DMS153 treated with DMSO at 0.1 percent for 48 hours (cell line): Measurements from ENCODE around the gene DCAF12.
"Not testable (repeated sequence)": the region's sequence is repeated elsewhere in the genome, so short reads cannot be mapped to it uniquely, and the experiment has no call there.

Experiments used
- DNase-seq: peaks from one replicate; lab custom pipeline; 2025; ENCODE audit not compliant: unreplicated experiment; lab: John Stamatoyannopoulos, UW

Gene DCAF12

DNA sequence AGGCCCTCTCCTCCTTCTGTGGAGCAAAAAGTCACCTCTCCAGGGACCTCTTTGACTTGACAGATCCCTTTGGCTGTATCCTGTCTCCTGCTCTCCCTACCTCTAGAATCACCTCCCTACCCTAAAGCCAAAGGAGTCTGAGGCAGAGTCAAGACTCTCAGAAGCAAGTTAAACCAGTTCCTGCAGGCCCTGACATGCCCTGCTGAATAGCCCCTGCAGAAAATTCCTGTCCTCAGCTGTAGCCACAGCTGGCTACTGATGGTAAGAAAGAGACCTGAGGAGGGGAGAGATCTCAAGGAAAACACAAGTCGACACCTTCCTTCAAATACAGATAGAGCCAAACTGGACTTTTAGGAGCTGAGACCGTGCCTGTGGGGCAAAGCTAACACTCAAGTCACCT, 54.1 kb downstream of the DCAF12 start:
- no peak for DNase-seq

GRCh38 chr9:34070606-34071324, 55.7 kb downstream of the DCAF12 start:
- DNase-seq, result no peak

- no peak for DNase-seq
Measured at GRCh38 chr9:34069831-34070230, 56.7 kb downstream of the DCAF12 start.

- no peak for DNase-seq
Measured at GRCh38 chr9:34065541-34065940, 61.0 kb downstream of the DCAF12 start.

DNA sequence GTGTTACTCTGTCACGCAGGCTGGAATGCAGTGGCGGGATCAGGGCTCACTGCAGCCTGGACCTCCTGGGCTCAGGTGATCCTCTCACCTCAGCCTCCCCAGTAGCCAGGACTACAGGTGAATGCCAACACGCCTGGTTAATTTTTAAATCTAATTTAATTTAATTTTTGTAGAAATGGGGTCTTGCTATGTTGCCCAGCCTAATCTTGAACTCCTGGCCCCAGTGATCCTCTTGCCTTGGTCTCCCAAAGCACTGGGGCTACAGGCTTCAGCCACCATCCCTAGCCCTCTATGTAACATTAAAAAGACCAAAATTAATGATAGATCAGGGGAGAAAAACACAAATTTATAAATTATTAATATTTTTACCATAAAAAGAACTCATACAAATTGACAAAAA, 66.5 kb downstream of the DCAF12 start:
- no peak for DNase-seq

DNA sequence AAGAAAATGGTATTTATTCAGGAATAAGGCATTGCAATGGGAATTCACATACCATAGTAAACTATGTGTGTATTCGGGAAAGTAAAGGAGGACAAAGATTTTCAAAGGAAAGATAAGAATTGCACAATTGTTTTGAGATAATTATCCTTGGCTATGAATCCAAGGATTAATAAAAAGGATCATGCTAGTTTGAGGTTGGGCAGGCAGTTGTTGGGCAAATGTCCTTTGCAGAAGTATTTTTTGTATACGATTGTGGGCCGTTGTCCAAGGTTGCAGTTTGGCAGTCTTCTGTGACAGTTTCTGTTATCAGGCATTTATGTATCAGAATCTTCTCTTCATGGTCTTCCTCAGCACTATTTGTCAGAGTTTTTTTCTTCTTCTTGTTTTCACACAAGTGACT, 67.2 kb downstream of the DCAF12 start:
- no peak for DNase-seq

DNA sequence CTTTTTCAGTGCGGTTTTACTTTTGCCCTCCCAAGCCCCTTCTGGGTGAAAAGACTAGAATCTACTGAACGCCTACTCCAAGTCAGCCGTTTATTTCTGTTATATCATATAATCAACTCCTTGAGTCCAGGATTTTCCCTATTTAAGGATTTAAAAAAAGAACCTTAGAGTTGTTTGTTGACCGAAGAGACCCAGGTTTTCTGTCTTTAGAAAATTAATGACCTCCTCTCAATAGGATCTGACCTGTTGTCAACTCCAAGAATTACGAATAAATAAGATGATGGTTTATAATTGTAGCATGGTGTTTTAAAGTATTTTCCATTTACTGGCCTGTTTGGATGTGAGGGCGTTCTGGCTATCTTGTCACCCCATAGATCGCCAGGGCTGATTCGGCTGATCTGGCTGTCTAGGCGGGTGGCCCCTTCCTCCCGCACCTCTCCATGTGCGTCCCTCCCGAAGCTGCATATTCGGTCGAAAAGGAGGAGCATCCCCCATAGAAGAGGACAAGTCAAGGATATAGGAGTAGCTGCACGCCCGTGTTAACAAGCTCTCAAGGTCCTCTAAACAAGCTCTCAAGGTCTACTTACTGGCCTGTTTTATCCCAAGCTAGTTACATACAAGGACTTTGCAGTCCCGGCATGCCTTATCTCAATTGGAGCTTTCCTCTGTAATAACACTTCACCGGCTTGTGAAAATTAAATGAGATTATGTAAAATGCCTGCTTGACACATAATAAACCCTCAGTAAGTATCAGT, 76.7 kb downstream of the DCAF12 start:
- DNase-seq, result peak; percentile 10

DNA sequence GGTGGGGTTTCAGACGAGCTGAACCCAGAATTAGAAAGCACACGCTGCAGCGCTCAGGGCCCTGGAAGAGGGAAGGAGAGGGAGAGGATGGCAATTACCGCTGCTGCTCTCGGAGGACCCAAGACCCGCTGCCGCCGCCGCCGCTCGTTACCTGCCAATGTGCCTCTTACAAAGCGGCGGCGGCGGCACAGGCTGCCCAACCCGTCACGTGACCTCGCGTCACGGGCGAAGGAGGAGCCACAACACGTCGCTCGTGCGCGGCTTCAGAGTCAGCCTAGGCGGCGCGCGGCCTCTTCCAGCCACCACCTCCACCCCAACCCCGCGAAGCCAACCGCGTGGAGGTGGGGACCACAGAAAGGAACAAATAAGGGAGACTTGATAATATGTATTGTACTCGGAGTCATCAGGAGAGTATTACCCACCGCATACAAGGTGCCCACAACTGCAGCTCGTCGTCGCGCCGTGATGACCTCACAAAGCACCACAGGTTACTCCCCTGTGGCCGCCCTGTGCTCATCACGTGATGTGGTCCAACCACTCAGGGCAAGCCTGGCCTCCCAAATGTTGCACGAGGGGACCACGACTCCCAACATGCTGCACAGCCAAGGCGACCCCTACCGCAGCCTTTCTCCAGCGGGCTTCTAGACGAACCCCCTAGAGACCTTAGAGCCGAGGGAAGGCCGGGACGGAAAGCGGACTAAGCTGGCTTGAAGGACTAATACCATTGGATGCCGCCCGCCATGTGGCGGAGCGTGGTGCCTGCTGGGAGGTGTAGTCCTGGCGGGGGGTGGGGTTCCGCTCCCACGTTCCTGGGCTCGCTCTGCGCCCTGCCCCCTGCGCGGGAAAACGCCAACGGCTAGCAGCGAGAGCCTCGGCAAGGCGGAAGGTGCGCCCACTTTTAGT, 77.5 kb downstream of the DCAF12 start, which contains the start of gene UBAP2:
TSS of gene UBAP2 (minus strand) at position 161 of the 903 bp plus-strand sequence. CDS start 31,739 bp downstream, outside the sequence.
- DNase-seq, result peak; percentile 99

DNA sequence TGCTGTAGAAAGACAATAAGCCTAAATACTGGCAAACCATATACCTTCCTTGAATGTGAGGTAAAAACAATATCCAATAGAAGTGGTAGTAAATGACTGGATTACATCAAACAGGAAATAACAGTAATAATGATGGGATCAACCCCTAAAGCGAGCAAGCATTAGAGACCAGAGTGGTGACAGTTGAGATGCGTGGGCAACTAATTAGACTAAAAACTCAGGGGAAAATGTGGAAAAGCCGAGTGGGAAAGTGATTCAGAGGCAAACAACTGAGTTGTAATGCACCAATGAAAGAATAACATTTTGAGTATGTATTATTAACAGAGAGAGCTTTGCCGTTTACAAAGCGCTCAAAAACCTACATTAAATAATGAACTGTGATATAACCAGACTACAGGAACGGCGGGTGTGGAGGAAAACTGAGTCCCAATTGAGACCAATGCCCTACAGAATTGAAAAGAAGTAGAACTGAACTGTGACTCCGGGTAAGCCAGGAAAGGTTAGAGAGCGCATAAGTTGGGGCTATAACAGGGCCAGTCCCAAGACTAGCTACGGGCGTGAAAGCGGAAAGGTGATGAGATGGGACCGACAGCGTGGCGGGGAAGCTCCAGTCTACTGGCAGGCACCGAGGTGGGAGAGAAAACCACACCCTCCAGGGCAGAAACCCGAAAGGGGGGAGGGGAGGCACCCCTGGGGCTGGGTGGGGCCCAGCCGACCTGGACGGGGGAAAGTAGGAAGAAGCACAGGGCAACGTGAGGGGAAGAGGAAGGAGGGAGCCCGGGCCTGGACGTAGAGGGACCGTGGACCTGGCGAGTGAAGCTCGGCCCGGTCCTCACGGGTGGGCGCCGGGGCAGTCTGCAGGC, 78.4 kb downstream of the DCAF12 start:
- no peak for DNase-seq

DNA sequence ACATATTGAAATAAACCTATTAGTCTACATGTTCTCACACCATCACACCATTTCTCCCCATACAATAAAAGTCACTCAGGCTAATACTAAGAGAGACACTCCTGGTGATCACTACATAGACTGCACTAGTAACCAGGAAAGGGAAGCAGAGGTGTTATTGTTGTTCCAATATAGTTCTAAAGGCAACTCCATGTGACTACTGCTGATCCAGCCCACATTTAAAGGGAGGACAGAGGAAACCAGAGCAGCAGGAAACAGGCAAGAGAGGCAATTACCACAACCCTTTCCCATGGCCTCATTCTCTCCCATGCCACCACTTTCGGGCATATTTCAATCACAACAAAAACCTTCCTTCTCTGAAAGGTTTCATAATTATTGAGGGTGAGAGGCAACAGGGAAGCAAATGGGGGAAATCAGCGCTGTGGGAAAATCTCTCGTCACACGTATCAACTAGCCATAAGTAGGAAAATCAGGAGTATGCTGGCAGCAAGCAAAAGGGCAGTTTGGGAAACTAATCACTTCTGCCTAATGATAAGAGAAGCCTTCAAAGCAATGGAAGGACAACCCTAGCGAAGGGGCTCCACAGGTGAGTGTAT, 79.6 kb downstream of the DCAF12 start:
- DNase-seq, result no peak

GRCh38 chr9:34045903-34046302, 80.6 kb downstream of the DCAF12 start:
- DNase-seq, result no peak

- not testable (repeated sequence) for DNase-seq
Measured at GRCh38 chr9:34042074-34042473, 84.4 kb downstream of the DCAF12 start.

- not testable (repeated sequence) for DNase-seq
Measured at GRCh38 chr9:34038851-34039250, 87.6 kb downstream of the DCAF12 start.

GRCh38 chr9:34037626-34038025, 88.9 kb downstream of the DCAF12 start:
- DNase-seq, result peak; percentile 13

DNA sequence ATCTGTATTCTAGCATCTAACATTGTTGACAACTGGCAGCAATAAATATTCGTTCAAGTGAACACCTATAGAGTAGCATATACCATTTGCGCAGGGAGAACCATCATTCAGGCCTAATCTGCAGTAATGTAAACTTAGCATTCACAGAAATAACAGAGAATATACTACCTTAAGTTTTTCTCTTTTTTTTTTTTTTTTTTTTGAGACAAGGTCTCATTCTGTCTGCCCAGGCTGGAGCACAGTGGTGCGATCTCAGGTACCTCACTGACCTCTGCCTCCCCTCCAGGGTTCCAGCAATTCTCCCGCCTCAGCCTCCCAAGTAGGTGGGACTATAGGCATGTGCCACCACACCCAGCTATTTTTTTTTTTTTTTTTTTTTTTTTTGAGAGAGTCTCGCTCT, 89.9 kb downstream of the DCAF12 start:
- no peak for DNase-seq
